ENCODE measurements around the gene RABIF. TPM values are rescaled to one million over a fixed set of nuclear protein-coding genes. Genes with fewer than 3 reads are reported as not detected.

Gene RABIF
- total and polyA plus RNA-seq, 2 donors (not counting 1 experiment from before 2014, with no cell fraction given), result 8.2 to 14.2 TPM

- H3K9me3 Mint-ChIP-seq (ENCODE audit: insufficient read depth), result no peaks in the 10 kb centered on the region
- ChIA-PET POLR2A (no interaction called here), CTCF (interaction anchor here (0.6 kb wide), 1 partner anchor 100 kb away, joined by 3 read pairs; no protein-coding TSS in a partner anchor)
- Histone ChIP-seq H3K27ac (ENCODE audit: low read length in 2 of 2) (no peak overlapping the region), H3K4me1 (ENCODE audit: control insufficient read depth in 2 of 2, insufficient read depth in 2 of 2, low read length in 2 of 2) (peaks cover 0 to 4% of the 10 kb centered on the region in 2 donors), H2AFZ (ENCODE audit: insufficient read depth, low read depth, low read length, poor library complexity, severe bottlenecking) (no peak overlapping the region), H3K27me3 (replicated peaks in 1 of 4; ENCODE audit: control extremely low read depth in 1 of 4, control insufficient read depth in 3 of 4, insufficient read depth in 4 of 4, low read length in 3 of 4) (no peaks in the 10 kb centered on the region), H4K20me1 (ENCODE audit: control insufficient read depth, insufficient read depth, low read length, poor library complexity, severe bottlenecking) (no peaks in the 10 kb centered on the region), H3K4me2 (replicated peaks; ENCODE audit: low read depth, low read length, poor library complexity, severe bottlenecking) (no peak overlapping the region), H3K9me3 (ENCODE audit: control extremely low read depth in 1 of 3, control insufficient read depth in 2 of 3, insufficient read depth in 1 of 3, low read length in 2 of 3) (no peaks in the 10 kb centered on the region), H3K9ac (ENCODE audit: low read length) (no peak overlapping the region), H3K4me3 (ENCODE audit: control extremely low read depth in 1 of 5, extremely low read depth in 1 of 5, insufficient read depth in 1 of 5, low read depth in 2 of 5, low read length in 4 of 5) (no peak overlapping the region), H3K36me3 (replicated peaks in 1 of 2; ENCODE audit: control extremely low read depth in 1 of 2, control insufficient read depth in 1 of 2, extremely low read depth in 1 of 2, insufficient read depth in 2 of 2, low read length in 1 of 2) (no peaks in the 10 kb centered on the region), H3K79me2 (ENCODE audit: control insufficient read depth, insufficient read depth, low read length) (peaks cover under 1% of the 10 kb centered on the region)
- intact Hi-C loops (cut with micrococcal nuclease), result no loop called here
- DNase-seq (no peak), ATAC-seq (ENCODE audit: low read depth) (no peak)
- H3K27me3 Mint-ChIP-seq, result peaks cover 4% of the 10 kb centered on the region
- no peak overlapping the region for H3K4me3 Mint-ChIP-seq
- TF ChIP-seq CTCF (IDR thresholded peaks at IDR 0.05) (no peak), EZH2 (IDR thresholded peaks at IDR 0.05; ENCODE audit: borderline replicate concordance, insufficient read depth, low read depth, low read length, poor library complexity, severe bottlenecking) (no peak)
- peaks cover 9% of the 10 kb centered on the region for H3K4me1 Mint-ChIP-seq
- WGBS (ENCODE audit: insufficient coverage), result 94% methylated on average over 2 of the region's 2 CpGs
- H3K27ac Mint-ChIP-seq, result no peak overlapping the region
Observed at GRCh38 chr1:202932476-202932875, 43.5 kb upstream of the RABIF start.

Measured in B cell (primary cell).